GM10266 (cell line): ENCODE results near the gene PPP2R2D.
"Not testable (repeated sequence)": the region's sequence is repeated elsewhere in the genome, so short reads cannot be mapped to it uniquely, and the experiment has no call there.

Source experiments
- DNase-seq: peaks from one replicate; pipeline ENCODE4 v3.0.0; 2012; ENCODE audit errors: extremely low spot score
- TF ChIP-seq, protein P1 (sequence below): IDR thresholded peaks from 2 replicates; pipeline ENCODE4 v1.5.1; 2012; ENCODE audit warnings: mild to moderate bottlenecking, low read depth; ENCODE audit not compliant: control insufficient read depth, insufficient read depth; ENCODE audit errors: missing control alignments

PPP2R2D gene

DNA sequence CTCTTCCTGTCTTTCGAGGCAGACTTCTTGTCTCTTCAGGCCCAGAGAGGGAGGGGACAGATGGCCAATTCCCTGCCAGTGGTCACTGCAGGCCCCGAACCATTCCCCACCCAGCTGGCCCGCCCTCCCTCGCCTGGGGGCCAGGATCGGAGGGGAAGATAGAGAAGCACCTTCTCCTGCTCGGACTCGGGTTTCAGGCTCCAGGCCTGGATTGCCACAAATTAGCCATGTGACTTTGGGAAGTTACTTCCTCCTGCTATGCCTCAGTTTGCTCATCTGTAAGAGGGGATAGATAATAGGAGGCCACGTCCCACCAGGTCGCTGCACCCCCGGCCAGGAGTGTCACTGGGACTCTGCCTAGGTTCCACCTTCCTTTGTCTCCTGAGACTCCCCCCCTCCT lies 24.8 kb upstream of the PPP2R2D start:
- TF ChIP-seq, protein P1, sequence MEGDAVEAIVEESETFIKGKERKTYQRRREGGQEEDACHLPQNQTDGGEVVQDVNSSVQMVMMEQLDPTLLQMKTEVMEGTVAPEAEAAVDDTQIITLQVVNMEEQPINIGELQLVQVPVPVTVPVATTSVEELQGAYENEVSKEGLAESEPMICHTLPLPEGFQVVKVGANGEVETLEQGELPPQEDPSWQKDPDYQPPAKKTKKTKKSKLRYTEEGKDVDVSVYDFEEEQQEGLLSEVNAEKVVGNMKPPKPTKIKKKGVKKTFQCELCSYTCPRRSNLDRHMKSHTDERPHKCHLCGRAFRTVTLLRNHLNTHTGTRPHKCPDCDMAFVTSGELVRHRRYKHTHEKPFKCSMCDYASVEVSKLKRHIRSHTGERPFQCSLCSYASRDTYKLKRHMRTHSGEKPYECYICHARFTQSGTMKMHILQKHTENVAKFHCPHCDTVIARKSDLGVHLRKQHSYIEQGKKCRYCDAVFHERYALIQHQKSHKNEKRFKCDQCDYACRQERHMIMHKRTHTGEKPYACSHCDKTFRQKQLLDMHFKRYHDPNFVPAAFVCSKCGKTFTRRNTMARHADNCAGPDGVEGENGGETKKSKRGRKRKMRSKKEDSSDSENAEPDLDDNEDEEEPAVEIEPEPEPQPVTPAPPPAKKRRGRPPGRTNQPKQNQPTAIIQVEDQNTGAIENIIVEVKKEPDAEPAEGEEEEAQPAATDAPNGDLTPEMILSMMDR = no peak
- no peak for DNase-seq

DNA sequence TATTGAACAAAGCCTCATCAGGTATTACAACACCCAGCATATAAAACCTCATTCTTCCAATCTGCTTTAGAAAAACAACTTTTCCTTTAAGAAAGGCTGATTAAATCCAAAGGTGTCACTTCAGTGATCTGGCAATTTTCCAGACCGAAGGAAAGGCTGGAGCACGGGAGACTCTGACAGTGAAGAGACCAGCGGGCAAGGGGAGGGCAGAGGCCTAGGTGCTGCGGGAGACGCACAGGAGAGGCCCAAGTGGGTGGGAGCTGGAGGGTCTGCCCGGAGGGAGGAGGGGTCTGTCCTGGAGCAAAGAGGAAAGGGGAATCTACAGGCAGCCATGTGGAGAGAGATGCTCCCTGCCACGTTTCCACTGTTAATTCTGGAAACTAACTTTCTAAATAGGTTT lies 24.3 kb upstream of the PPP2R2D start:
- TF ChIP-seq, protein P1 = no peak

DNA sequence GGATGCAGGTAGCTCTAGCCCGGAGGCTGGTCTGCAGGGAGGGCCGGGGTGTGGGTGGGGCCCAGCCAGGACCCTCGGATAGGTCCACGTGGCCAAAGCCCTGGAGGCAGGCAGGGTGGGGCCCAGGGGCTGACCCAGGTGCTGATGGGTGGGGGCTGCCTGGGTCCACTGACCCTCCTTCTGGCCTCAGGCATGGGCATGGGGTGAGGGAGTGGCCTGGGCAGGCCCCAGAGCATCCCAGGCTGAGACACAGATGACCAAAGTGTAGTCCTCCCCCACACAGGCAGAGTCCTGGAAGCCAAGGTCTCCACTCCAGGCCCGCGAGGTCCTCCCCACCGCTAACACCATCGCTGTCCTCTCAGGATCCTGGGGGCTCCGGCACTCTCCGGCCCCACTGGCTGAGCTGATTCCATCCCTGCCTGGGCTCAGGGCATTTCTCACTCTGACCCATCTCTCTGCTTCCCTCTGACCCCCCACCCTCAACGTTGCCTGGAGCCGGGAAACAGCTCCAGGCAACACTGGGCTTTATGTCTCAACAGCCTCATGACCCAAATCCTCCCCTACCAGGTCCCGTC lies 20.7 kb upstream of the PPP2R2D start:
- TF ChIP-seq, protein P1 = no peak
- no peak for DNase-seq

More for the DNA sequence above, 24.3 kb upstream of the PPP2R2D start:
- no peak for DNase-seq

DNA sequence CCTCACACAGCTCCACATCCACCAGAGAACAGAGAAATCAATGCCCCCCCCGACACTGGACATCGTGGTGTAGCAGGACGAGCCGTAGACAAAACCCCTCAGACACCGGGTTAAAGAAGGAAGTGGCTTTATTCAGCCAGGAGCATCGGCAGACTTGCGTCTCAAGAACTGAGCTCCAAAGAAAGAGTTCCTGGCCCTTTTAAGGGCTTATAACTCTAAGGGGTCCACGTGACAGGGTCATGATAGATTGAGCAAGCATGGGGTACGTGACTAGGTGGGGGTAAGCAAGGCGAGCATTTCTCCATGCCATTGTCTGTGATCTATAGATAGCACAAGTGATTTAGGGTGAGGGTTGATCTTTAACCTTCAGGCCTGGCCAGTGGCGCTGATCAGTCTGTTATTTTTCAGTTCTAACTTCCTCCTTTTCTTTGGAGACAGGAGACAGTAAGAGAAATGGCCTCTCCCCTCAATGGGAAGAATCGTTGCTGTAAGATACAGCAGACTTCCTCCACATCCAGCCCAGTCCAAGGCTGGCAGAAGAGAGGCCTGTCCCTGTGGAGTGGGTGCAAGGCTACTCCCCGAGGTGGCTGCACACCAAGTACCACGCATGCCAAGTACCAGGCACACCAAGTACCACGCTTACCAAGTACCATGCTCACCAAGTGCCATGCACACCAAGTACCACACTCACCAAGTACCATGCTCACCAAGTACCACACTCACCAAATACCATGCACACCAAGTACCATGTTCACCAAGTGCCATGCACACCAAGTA lies 19.5 kb upstream of the PPP2R2D start:
- TF ChIP-seq, protein P1 = no peak
- DNase-seq = no peak

DNA sequence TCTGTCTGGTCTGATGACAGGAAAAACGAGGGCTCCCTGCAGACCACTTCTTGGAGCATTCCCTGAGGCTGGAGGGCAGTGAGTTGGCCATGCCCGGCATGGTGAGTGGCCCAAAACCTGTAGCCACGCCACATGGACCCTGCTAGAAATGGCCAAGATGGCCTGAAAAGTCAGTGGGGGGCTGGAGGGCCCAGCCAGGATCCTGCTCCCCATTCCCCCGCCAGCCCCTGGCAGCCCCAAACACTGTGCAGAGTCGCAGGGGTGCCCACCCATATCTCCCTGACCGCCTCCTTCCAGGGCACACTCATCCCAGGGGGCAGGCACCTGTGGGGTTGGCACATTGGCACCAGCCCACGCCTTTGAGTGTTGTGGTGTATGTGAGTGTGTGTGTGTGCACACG lies 18.7 kb upstream of the PPP2R2D start:
- no peak for DNase-seq
- TF ChIP-seq, protein P1 = no peak

DNA sequence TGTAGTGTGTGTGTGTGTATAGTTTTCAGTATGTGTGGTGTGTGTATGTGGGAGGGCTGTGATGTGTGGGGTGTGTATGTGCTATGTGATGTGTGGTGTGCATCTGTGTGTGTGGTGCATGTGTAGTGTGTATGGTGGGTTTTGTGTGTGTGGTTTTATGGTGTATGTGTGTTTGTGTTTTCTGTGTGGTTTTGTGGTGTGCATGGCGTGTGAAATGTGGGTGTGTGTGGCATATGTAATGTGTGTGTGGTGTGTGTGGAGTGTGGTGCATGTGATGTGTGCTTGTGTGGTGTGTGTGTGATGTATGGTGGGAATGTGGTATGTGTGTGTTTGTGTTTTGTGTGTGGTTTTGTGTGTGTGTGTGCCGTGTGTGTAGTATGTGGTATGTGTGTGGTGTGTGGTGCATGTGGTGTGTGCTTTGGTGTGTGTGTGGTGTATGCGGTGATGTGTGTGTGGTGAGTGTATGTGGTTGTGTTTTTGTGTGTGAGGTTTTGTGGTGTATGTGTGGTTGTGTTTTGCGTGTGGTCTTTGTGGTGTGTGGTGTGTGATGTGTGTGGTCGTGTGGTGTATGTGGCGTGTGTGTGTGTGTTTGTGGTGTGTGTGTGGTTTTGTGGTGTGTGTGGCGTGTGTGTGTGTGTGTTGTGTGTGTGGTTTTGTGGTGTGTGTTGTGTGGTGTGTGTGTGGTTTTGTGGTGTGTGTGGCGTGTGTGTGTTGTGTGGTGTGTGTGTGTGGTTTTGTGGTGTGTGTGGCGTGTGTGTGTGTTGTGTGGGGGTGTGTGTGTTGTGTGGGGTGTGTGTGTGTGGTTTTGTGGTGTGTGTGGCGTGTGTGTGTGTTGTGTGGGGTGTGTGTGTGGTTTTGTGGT lies 18.0 kb upstream of the PPP2R2D start:
- TF ChIP-seq, protein P1 = no peak
- DNase-seq = no peak

DNA sequence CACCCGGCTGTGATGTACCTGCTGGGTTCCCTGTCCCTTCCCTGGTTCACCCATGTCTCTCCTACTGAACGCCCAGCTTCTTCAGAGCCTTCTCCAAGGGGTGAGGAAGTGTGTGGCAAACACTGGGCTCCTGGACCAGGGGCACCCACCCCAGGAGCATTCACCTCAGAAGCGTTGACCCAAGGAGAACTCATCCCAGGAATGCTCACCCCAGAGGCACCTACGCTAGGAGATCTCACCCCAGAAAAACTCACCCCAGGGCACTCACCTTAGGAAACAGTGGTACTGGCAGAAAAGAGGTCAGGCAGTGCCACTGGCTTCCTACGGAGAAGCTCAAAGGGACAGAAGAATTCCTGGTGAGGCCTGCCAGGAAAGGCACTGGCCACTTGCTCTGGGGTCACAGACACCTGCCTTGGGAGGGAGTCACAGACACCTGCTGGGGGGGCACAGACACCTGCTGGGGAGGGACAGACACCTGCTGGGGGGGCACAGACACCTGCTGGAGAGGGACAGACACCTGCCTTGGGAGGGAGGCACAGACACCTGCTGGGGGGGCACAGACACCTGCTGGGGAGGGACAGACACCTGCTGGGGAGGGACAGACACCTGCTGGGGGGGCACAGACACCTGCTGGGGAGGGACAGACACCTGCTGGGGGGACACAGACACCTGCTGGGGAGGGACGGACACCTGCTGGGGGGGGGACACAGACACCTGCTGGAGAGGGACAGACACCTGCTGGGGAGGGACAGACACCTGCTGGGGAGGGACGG lies 17.0 kb upstream of the PPP2R2D start:
- not testable (repeated sequence) for DNase-seq
